Dendritic cell treated with granulocyte-macrophage colony-stimulating factor and Interleukin-4, amounts not matched to agents 40 ng/mL and 50 ng/mL, for 4 days (primary cell): ENCODE results near the gene GCLM.
"Not testable (repeated sequence)": the region's sequence is repeated elsewhere in the genome, so short reads cannot be mapped to it uniquely, and the experiment has no call there.

Source experiments
- H3K27ac Mint-ChIP-seq: one replicate; pipeline ENCODE4 v1.8.0; 2022; ENCODE audit warnings: mild to moderate bottlenecking, mixed read lengths
- H3K27me3 Mint-ChIP-seq: one replicate; pipeline ENCODE4 v1.8.0; 2022; ENCODE audit warnings: mild to moderate bottlenecking, mixed read lengths
- H3K36me3 Mint-ChIP-seq: one replicate; pipeline ENCODE4 v1.8.0; 2022; ENCODE audit warnings: low read depth, mixed read lengths
- H3K4me1 Mint-ChIP-seq: one replicate; pipeline ENCODE4 v1.8.0; 2022; ENCODE audit warnings: low read depth, mixed read lengths
- H3K4me3 Mint-ChIP-seq: one replicate; pipeline ENCODE4 v1.8.0; 2022; ENCODE audit warnings: mild to moderate bottlenecking, moderate library complexity, mixed read lengths
- H3K9me3 Mint-ChIP-seq: one replicate; pipeline ENCODE4 v1.8.0; 2022; ENCODE audit warnings: mixed read lengths
- intact Hi-C: fragments of 100-400 bp; cut with micrococcal nuclease; formaldehyde crosslinking; loops from one replicate; pipeline ENCODE4 v1.15.0; 2022

GCLM gene

DNA sequence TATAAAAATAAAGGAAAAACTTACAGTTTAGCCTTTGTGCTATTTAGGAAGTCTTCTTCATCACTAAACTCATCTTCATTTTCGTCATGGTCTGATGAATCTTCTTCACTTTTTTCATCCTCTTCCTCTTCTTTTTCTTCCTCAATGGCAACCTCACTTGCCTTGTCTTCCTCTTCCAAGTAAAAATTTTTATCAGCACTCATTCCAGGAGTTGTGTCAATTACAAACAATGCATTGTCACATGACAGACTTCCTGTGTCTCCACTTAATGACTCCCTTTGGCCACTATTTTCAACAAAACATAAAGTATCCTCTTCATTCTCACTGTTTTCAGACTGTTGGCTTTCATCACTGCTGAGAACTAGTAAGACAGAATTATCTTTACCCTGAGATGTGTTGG is 33.0 kb downstream of the GCLM start:
- H3K36me3 Mint-ChIP-seq, result peaks cover 71% of the 10 kb centered on the region

DNA sequence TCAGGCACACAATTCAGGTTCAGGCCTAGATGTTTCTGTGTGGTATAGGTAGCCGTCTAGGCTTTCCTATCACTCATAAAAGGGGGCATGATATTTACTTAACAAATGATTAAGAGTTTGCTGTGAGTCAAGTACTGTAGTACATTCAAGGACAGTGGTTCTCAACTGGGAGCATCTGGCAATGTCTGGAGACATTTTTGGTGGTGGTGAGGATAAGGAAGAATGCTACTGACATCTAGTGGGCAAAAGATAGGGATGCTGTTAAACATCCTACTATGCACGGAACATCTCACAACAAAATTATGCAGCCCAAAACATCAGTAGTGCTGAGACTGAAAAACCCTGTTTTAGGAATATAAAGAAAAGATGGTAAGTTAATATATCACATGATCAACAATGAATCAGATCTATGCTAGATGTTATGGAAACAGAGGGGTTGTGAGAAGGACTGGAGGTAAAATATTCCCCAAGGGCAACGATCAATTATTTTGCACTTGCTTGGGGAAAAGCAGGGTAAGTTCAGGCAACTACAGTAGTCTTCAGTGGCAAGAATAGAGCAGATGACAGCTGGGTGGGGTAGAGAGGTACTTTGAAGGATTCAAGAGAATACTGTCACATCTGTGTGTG is 35.1 kb downstream of the GCLM start:
- Mint-ChIP-seq H3K36me3 (peaks cover 86% of the 10 kb centered on the region), H3K9me3 (no peaks in the 10 kb centered on the region), H3K4me1 (peaks cover 34% of the 10 kb centered on the region), H3K27me3 (no peaks in the 10 kb centered on the region), H3K27ac (peak overlapping the region; percentile 3), H3K4me3 (no peak overlapping the region)
- intact Hi-C loops, result no loop called here

More for the DNA sequence above, 33.0 kb downstream of the GCLM start:
- H3K9me3 Mint-ChIP-seq, result no peaks in the 10 kb centered on the region
- peak overlapping the region; percentile 18 for H3K4me3 Mint-ChIP-seq
- H3K27me3 Mint-ChIP-seq, result no peaks in the 10 kb centered on the region
- intact Hi-C loops, result no loop called here
- peaks cover 43% of the 10 kb centered on the region for H3K4me1 Mint-ChIP-seq
- H3K27ac Mint-ChIP-seq, result peak overlapping the region; percentile 33

DNA sequence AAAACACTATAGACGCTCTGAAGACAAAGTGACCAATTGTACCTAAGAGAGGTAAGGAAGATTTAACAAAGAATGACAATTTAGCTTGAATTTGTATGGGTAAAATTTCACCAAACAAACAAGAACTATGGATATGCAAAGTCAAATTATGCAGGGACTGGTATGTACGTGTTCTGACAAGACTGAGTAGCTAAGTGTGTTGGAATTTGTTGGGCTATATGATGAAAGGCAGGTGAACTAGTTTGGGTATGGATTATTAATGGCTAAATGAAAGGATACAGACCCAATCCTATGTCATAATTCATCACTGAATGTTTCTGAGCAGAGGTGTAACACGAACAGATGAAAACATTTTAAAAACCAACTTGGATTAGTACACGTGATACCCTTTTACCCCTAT is 37.9 kb downstream of the GCLM start:
- H3K4me1 Mint-ChIP-seq, result peaks cover 15% of the 10 kb centered on the region
- peaks cover 83% of the 10 kb centered on the region for H3K36me3 Mint-ChIP-seq
- H3K27ac Mint-ChIP-seq, result no peak overlapping the region
- H3K4me3 Mint-ChIP-seq, result no peak overlapping the region
- intact Hi-C loops, result no loop called here
- no peaks in the 10 kb centered on the region for H3K27me3 Mint-ChIP-seq
- H3K9me3 Mint-ChIP-seq, result no peaks in the 10 kb centered on the region

DNA sequence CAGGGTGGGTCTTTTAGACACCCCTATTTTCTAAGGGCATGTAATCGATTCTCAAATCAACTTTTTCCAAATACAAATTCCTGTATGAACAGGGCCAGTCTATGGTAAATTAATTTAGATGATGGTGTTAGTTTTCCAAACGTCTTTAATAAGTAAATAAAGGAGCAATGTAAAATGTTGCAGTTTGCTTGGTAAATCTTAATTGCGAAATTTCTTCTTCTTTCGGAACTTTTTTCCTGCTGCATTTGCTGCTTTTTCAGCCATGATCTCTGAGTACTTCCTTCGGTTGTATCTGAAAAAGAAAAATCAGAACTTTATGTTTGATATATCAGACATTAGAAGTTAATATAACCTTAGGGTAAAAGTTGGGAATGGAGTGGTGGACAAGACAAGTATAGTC is 39.6 kb downstream of the GCLM start:
- Mint-ChIP-seq H3K4me1 (peaks cover 6% of the 10 kb centered on the region), H3K9me3 (no peaks in the 10 kb centered on the region), H3K36me3 (peaks cover 69% of the 10 kb centered on the region), H3K27me3 (no peaks in the 10 kb centered on the region), H3K4me3 (no peak overlapping the region), H3K27ac (no peak overlapping the region)
- intact Hi-C loops, result no loop called here

DNA sequence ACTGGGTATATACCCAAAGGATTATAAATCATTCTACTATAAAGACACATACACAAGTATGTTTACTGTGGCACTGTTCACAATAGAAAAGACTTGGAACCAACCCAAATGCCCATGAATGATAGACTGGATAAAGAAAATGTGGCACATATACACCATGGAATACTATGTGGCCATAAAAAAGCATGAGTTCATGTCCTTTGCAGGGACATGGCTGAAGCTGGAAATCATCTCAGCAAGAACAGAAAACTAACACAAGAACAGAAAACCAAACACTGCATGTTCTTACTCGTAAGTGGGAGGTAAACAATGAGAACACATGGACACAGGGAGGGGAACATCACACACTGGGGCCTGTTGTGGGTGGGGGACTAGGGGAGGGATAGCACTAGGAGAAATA is 40.7 kb downstream of the GCLM start:
- intact Hi-C loops, H3K27ac Mint-ChIP-seq: not testable (repeated sequence)
- H3K36me3 Mint-ChIP-seq, result peaks cover 57% of the 10 kb centered on the region

DNA sequence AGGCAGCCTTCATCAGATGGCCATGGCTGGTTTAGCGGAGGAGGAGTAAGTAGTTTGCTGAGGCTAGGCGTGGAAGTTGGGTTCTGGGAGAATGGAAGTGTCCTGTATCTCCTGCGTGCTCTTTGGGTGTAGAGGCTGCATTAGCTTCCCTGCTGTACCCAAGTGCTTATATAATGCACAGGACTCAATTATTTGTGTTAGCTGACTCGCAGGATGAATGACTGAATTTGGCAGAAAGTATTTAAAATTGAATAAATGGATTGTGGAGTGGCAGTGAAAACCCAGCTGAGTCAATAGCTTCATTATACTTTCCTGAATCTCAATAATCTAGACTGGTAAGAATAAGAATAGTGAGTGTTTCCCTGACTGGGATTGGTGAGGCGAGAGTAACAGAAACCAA is 44.0 kb downstream of the GCLM start:
- Mint-ChIP-seq H3K36me3 (peaks cover 32% of the 10 kb centered on the region), H3K9me3 (no peaks in the 10 kb centered on the region), H3K4me3 (no peak overlapping the region), H3K27ac (no peak overlapping the region), H3K4me1 (no peaks in the 10 kb centered on the region), H3K27me3 (peaks cover 2% of the 10 kb centered on the region)
- intact Hi-C loops, result no loop called here

More for the DNA sequence above, 40.7 kb downstream of the GCLM start:
- not testable (repeated sequence) for H3K4me1 Mint-ChIP-seq, H3K4me3 Mint-ChIP-seq, H3K27me3 Mint-ChIP-seq, H3K9me3 Mint-ChIP-seq

DNA sequence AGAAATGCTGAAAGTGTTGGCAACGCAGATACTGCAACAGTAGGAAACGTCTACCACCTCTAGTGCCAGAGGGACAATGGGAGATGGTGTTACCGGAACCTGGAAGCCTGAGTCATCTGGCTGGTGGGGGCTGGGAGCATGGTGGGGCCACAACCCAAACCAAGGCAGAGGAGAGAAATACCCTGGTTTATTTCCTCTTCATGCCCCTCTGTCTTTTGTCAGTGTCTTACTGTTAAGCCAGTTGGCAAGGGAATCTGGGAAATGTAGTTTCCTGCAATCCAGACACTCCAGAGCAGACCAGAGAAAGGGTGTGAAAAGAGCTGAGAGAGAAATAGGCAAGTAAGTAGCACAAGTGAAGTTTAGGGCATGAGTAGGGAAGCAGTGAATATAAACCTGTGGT is 45.1 kb downstream of the GCLM start:
- Mint-ChIP-seq H3K4me1 (no peaks in the 10 kb centered on the region), H3K4me3 (no peak overlapping the region), H3K9me3 (no peaks in the 10 kb centered on the region), H3K27ac (no peak overlapping the region), H3K27me3 (peaks cover 2% of the 10 kb centered on the region), H3K36me3 (peaks cover 21% of the 10 kb centered on the region)
- intact Hi-C loops, result no loop called here

DNA sequence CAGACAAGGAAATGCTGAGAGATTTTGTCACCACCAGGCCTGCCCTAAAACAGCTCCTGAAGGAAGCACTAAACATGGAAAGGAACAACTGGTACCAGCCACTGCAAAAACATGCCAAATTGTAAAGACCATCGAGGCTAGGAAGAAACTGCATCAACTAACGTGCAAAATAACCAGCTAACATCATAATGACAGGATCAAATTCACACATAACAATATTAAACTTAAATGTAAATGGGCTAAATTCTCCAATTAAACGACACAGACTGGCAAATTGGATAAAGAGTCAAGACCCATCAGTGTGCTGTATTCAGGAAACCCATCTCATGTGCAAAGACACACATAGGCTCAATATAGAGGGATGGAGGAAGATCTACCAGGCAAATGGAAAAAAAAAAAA is 51.6 kb downstream of the GCLM start:
- H3K4me1 Mint-ChIP-seq, H3K27ac Mint-ChIP-seq, H3K36me3 Mint-ChIP-seq, H3K9me3 Mint-ChIP-seq, intact Hi-C loops, H3K4me3 Mint-ChIP-seq: not testable (repeated sequence)
- peaks cover 18% of the 10 kb centered on the region for H3K27me3 Mint-ChIP-seq

DNA sequence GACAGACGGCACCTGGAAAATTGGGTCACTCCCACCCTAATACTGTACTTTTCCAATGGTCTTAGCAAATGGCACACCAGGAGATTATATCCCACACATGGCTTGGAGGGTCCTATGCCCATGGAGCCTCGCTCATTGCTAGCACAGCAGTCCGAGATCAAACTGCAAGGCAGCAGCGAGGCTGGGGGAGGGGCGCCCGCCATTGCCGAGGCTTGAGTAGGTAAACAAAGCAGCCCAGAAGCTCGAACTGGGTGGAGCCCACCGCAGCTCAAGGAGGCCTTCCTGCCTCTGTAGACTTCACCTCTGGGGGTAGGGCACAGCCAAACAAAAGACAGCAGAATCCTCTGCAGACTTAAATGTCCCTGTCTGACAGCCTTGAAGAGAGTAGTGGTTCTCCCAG is 53.2 kb downstream of the GCLM start:
- intact Hi-C loops, H3K9me3 Mint-ChIP-seq, H3K4me1 Mint-ChIP-seq, H3K36me3 Mint-ChIP-seq, H3K4me3 Mint-ChIP-seq, H3K27ac Mint-ChIP-seq: not testable (repeated sequence)
- H3K27me3 Mint-ChIP-seq, result peaks cover 17% of the 10 kb centered on the region

DNA sequence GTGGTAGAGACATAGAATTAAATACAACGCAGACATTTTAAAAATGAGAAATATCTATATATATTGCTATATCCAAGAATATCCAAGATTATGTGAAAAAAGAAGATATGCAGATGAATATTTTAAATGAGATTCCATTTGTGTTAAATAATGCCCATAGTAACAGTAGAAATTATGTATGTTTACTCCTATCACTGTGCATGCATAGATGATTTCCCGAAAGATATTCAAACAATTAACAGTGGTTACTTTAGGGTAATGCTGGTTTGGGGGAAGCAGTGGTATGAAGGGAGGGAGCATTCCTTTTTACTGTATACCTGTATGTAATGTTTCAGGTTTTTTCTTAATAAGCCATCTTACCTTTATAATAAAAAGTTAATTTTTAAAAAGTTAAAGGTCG is 55.3 kb downstream of the GCLM start:
- no peaks in the 10 kb centered on the region for H3K36me3 Mint-ChIP-seq
- H3K4me3 Mint-ChIP-seq, result no peak overlapping the region
- peaks cover 5% of the 10 kb centered on the region for H3K4me1 Mint-ChIP-seq
- peaks cover 17% of the 10 kb centered on the region for H3K27me3 Mint-ChIP-seq
- H3K9me3 Mint-ChIP-seq, result peaks cover 6% of the 10 kb centered on the region
- no peak overlapping the region for H3K27ac Mint-ChIP-seq
- intact Hi-C loops, result loop anchor here (5.0 kb wide), 1 partner anchor 547 kb away; no protein-coding TSS in a partner anchor

DNA sequence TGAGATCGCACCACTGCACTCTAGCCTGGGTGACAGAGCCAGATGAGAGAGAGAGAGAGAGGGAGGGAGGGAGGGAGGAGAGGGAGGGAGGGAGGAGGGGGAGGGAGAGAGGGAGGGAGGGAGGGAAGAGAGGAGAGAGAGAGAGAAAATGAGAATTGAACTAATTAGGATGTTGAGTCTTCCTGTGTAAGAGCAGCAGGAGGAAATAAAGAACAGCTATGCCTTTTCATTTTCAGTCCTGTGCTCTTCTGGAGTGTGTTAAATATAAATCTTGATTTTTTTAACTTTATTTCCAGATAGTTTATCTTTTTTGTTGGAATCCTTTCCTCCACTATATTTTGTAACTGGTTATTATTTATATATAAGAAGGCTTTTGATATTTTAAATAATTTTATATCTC is 57.4 kb downstream of the GCLM start:
- peaks cover 10% of the 10 kb centered on the region for H3K27me3 Mint-ChIP-seq
- H3K4me3 Mint-ChIP-seq, result no peak overlapping the region
- intact Hi-C loops, result loop anchor here (5.0 kb wide), 1 partner anchor 545 kb away; no protein-coding TSS in a partner anchor
- H3K27ac Mint-ChIP-seq, result no peak overlapping the region
- H3K4me1 Mint-ChIP-seq, result peaks cover 16% of the 10 kb centered on the region
- peaks cover 11% of the 10 kb centered on the region for H3K36me3 Mint-ChIP-seq
- peaks cover 6% of the 10 kb centered on the region for H3K9me3 Mint-ChIP-seq

DNA sequence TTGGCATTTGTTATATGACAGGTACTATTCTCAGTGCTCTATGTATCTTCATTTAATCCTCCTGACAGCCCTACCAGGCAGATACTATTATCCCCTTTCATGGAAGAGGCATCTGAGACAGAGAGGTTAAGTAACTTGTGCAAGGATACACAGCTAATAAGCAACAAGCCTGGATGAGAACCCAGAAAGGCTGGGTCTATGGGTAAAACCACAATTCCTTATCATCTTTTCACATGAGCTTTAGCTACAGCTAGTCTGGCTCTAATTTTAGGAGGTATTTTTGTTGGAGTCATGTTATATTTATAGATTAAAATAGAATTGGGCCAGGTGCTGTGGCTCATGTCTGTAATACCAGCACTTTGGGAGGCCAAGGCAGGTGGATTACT is 57.9 kb downstream of the GCLM start:
- intact Hi-C loops, result loop anchor here (5.0 kb wide), 1 partner anchor 544 kb away; no protein-coding TSS in a partner anchor
- Mint-ChIP-seq H3K27me3 (peaks cover 7% of the 10 kb centered on the region), H3K36me3 (peaks cover 12% of the 10 kb centered on the region), H3K9me3 (peaks cover 6% of the 10 kb centered on the region), H3K4me3 (no peak overlapping the region), H3K27ac (no peak overlapping the region), H3K4me1 (peaks cover 16% of the 10 kb centered on the region)

DNA sequence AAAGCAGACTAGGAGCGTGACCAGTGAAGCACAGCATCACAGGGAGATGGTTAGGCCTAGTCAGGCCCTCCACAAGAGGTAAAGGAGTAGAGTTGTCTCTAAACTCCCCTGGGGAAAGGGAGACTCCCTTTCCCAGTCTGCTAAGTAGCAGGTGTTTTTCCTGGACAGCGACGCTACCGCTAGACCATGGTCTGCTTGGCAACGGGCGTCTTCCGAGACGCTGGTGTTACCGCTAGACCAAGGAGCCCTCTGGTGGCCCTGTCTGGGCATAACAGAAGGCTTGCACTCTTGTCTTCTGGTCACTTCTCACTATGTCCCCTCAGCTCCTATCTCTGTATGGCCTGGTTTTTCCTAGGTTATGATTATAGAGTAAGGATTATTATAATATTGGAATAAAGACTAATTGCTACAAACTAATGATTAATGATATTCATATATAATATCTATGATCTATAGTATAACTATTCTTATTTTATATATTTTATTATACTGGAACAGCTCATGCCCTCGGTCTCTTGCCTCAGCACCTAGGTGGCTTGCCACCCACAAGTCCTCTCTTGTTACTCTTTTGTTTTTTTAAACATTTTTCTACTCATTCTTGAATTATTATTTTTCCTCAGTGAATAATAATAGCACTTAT is 58.4 kb downstream of the GCLM start:
- not testable (repeated sequence) for H3K4me3 Mint-ChIP-seq, H3K9me3 Mint-ChIP-seq, H3K27me3 Mint-ChIP-seq
- peaks cover 20% of the 10 kb centered on the region for H3K4me1 Mint-ChIP-seq
- peaks cover 15% of the 10 kb centered on the region for H3K36me3 Mint-ChIP-seq
- intact Hi-C loops, result loop anchor here (5.0 kb wide), 1 partner anchor 544 kb away; no protein-coding TSS in a partner anchor
- peak overlapping the region; percentile 10 for H3K27ac Mint-ChIP-seq

DNA sequence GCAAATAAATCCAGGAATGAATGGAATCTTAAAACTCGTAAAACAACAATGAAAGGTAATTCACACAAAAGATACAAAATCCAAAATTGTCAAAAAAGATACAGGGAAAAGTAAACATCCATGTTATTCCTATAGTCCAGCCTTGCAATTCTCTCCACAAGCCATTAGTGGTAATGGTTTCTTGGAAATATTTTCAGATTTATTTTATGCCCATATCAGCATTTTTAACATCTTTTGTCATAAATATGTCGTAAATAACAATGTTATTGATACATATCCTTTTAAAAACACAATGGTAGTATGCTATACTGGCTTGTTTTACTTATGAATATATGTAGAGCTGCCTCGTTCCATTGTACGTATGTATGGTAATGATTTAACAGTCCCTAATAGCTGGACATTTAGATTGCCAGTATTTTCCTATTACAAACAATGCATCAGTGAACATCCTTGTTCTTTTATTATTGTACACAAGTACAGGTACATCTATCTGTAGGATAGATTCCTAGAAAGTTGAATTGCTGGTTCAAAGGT is 60.8 kb downstream of the GCLM start:
- peaks cover 30% of the 10 kb centered on the region for H3K4me1 Mint-ChIP-seq
- no peaks in the 10 kb centered on the region for H3K9me3 Mint-ChIP-seq
- H3K4me3 Mint-ChIP-seq, result peak overlapping the region; percentile 97
- H3K27me3 Mint-ChIP-seq, result peaks cover 2% of the 10 kb centered on the region
- intact Hi-C loops, result loop anchor here (5.0 kb wide), 2 partner anchors 36 to 59 kb away; partner anchors contain the start of gene GCLM
- H3K36me3 Mint-ChIP-seq, result peaks cover 15% of the 10 kb centered on the region
- H3K27ac Mint-ChIP-seq, result peak overlapping the region; percentile 94
